DMS53 treated with DMSO at 0.1 percent for 48 hours (cell line): ENCODE results near the gene PATL1.
"Not testable (repeated sequence)": the region's sequence is repeated elsewhere in the genome, so short reads cannot be mapped to it uniquely, and the experiment has no call there.

Experiments used
- DNase-seq: peaks from one replicate; lab custom pipeline; 2025; ENCODE audit not compliant: unreplicated experiment; lab: John Stamatoyannopoulos, UW

The PATL1 gene

GRCh38 chr11:59668950-59669610, at the start of gene PATL1:
TSS of gene PATL1 (minus strand) at chr11:59669037. CDS start at chr11:59668895, 142 bp downstream.
- DNase-seq = peak; percentile 89

GRCh38 chr11:59716051-59716450, 47.2 kb upstream of the PATL1 start:
- DNase-seq = no peak

DNA sequence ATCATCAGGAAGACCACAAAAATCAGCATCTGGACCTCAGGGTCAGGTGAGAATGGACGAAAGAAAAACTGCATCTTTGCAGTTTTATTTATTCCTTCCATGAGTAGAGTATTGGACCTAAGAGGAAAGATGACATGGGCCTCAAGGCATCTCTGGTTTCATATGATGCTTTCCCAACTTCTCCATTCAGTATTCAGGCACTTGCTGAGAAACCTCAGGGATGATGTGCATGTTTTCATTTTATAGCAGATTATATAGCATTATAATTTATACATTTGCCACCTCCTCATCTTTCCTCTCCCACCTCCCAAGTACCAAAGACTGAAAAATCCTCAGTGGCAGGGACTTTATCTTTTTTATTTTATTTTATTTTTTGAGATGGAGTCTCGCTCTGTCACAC, 44.9 kb upstream of the PATL1 start, which contains the start of gene OR10V1:
OR10V1 (minus strand) TSS at position 101 of the 400 bp plus-strand sequence; CDS start at position 101, 0 bp downstream.
- no peak for DNase-seq

GRCh38 chr11:59710136-59710847, 41.5 kb upstream of the PATL1 start:
- DNase-seq = no peak

GRCh38 chr11:59708537-59708936, 39.7 kb upstream of the PATL1 start:
- no peak for DNase-seq

GRCh38 chr11:59707371-59707770, 38.5 kb upstream of the PATL1 start:
- DNase-seq = no peak

DNA sequence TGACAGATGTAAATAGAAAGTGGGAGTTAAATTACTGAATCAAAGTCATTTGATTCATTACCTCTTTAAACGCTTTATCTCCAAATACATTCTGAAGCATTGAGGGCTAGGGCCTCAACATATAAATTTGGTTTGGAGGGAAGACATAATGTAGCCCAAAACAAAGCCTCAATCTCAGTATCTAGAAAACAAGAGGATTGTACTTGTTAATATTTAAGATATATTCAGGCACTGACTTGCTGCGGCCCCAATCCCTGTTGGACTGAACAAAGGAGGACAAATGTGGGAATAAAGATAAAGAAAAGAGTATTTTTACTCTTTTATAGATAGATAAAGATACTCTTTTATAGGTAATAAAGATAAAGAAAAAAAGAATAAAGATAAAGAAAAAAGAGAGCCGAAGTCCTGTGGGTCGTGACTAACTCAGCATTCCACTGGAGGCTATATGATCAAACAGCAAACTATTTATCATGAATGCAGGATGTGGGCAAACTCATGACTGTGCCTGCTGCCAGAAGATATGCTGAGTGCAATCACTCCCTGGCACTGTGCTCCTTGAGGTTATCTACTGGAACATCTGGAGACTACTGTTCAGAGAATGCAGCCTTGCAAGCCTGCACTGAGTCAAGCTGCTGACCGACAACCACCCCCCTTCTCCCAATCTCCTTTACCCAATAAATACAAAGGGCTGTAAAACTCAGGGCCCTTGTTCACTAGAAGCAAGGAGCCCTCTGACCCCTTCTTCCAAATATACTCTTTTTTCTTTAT, 37.9 kb upstream of the PATL1 start:
- DNase-seq = no peak

DNA sequence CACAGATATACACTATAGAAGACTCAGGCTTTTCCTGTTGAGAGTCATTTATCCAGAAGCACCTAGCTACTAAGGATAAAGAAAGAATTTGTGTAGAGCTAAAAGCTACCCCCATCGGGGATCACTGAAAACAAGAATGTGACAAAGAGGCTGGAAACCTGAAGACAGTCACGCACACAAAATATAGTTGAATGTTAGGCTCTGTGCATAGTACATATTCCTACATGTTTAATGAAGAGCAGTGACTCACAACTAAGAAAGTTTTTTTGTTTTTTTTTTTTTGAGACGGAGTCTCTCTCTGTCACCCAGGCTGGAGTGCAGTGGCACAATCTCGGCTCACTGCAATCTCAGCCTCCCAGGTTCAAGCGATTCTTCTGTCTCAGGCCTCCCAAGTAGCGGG, 36.5 kb upstream of the PATL1 start:
- no peak for DNase-seq

DNA sequence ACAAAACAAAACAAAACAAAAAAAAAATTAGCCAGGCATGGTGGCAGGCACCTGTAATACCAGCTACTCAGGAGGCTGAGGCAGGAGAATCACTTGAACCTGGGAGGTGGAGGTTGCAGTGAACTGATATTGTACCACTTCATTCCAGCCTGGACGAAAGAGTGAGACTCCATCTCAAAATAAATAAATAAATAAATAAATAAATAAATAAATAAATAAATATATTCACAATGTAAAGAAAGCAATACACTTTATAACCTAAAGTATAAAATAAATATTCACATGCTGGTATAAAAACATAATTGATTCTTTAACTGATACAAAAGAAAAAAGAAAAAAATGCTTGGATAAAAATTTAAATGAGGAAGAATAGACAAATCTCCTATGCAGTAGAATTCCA, 34.7 kb upstream of the PATL1 start:
- not testable (repeated sequence) for DNase-seq

- DNase-seq = not testable (repeated sequence)
Measured at GRCh38 chr11:59700157-59700556, 31.3 kb upstream of the PATL1 start.

GRCh38 chr11:59698506-59698905, 29.7 kb upstream of the PATL1 start:
- no peak for DNase-seq

GRCh38 chr11:59692915-59693314, 24.1 kb upstream of the PATL1 start:
- no peak for DNase-seq

- no peak for DNase-seq
Measured at GRCh38 chr11:59691156-59691555, 22.3 kb upstream of the PATL1 start.

GRCh38 chr11:59689015-59689414, 20.2 kb upstream of the PATL1 start:
- DNase-seq = no peak

GRCh38 chr11:59681260-59681725, 12.5 kb upstream of the PATL1 start:
- not testable (repeated sequence) for DNase-seq

- DNase-seq = peak; percentile 22
Measured at GRCh38 chr11:59680287-59681154, 11.7 kb upstream of the PATL1 start.

DNA sequence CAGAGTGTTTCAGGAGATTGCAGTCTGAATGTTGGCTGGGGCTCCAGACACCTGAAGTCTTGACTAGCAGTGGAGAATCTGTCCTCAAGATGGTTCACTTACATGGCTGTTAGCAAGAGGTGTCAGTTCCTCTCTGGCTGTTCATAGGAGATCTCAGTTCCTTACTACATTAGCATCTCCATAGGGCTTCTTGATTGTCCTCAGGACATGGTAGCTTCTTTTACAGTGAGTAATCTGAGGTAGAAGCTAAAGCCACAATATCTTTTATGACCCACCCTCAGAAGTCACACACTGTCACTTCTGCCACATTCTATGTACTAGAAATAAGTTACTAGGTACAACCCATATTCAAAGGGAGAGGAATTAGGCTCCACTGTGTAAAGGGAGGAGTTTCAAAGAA, 10.5 kb upstream of the PATL1 start:
- DNase-seq = no peak

GRCh38 chr11:59678813-59679165, 10.0 kb upstream of the PATL1 start:
- DNase-seq = no peak

DNA sequence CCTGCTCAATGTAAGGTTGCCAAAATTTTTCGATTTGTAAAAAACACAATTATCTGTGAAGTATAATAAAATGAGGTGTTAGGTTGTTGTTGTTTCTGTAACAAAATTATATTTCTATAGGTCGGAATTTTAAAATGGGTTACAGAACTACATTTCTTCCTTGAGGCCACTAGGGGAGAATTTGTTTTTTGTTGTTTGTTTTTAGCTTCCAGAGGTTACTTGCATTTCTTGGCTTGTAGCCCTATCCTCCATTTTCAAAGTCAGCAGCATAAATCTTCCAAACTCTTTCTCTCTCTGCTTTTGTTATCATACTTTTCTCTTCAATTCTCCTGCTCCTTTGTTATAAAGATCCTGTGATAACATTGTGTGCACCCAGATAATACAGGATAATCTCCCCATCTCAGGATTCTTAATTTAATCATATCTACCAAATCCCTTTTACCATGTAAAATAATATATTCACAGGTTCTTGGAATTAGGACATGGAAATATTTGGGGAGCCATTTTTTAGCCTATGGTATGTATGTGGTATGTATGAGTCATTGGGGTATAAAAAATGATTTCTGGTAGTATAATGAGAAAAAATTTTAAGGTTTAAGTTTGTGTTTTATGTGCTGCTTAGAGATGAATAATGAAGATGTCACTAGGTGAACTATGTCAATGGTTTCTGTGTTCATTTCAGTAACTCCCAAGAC, 9.4 kb upstream of the PATL1 start:
- DNase-seq = no peak

DNA sequence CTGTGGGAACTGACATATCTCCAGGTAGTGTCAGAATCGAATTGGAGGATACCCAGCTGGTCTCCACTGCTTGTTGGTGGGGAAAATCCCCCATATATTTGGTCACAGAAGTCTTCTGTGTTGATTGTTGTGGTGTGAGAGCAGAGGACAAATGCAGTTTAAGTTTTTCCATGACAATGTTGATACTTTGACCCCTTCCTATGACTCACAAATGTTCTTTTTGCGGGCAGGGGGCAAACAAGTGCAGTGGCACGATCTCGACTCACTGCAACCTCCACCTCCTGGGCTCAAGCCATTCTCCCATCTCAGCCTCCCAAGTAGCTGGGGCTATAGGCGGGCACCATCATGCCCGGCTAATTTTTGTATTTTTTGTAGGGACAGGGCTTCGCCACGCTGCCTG, 7.4 kb upstream of the PATL1 start:
- DNase-seq = no peak
